NCI-H446 treated with DMSO at 0.1 percent for 48 hours (cell line): Measurements from ENCODE around the gene SYPL1.
"Not testable (repeated sequence)": the region's sequence is repeated elsewhere in the genome, so short reads cannot be mapped to it uniquely, and the experiment has no call there.

Experiments used
- DNase-seq: peaks from one replicate; lab custom pipeline; 2025; lab: John Stamatoyannopoulos, UW

The SYPL1 gene

DNA sequence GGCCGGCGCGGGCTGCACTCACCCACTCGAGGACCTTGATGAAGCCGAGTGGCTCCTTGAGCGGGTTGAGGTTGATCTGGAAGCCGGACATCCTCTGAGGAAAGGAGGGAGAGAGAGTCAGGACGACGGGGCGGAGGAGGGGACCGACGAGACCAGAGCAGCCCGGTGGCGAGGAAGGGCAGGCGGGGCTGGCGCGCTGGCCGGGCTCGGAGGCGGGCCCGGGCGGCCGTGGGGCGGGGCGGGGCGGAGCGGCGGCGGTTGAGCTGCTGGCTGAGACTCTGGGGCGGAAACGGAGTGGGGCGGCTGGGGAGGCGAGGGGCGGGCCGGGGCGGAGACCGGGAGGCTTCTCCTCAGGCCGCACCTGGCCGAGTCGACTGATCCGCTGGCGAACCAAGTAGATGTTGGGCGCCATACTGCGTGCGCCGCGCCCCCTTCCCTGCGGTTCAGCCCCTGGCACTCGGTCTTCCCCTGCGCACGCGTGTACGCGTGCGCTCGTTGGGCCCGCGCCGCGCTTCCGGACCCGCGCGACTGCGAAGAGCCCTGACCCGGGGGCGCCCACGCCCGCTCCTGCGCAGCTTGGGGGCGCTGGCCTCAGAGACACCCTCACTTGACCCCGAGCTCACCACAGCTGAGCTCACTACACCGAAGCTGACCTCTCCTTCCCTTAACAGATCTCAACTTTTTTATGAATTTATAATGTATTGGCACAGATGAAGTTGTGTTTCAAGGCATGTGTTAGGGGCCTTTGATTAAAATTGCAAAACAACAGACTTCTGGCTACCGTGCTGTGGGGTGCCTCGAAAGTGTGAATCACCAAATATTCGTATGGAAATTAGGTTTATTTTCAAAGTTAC is at the start of gene SYPL1:
TSS of gene SYPL1 (minus strand) at position 195 of the 854 bp plus-strand sequence. CDS start at position 91, 104 bp downstream.
- DNase-seq = peak; percentile 74

GRCh38 chr7:106155027-106155426 is 42.9 kb upstream of the SYPL1 start:
- DNase-seq = no peak

DNA sequence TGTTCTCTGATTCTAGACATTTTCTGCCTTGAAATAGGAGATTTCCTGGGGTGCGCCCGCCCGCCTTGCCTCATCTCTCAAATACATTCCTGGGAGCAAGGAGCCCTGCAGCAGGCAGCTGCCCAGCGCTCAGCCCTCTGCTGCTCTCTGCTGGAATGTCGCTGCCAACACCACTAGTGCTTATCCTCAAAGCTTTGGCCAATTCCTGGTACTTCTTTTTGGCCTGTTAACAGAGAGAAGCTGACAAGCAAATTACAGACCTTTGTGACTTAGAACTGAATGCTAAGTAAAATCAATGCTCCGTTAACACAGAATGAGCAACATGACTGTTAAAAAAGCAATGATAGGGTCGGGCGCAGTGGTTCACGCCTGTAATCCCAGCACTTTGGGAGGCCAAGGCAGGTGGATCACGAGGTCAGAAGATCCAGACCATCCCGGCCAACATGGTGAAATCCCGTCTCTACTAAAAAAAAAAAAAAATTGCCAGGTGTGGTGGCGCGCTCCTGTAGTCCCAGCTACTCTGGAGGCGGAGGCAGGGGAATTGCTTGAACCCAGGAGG is 41.9 kb upstream of the SYPL1 start:
- peak; percentile 61 for DNase-seq

GRCh38 chr7:106152313-106152665 is 40.2 kb upstream of the SYPL1 start:
- no peak for DNase-seq

GRCh38 chr7:106151459-106152312 is 39.6 kb upstream of the SYPL1 start:
- DNase-seq = no peak

DNA sequence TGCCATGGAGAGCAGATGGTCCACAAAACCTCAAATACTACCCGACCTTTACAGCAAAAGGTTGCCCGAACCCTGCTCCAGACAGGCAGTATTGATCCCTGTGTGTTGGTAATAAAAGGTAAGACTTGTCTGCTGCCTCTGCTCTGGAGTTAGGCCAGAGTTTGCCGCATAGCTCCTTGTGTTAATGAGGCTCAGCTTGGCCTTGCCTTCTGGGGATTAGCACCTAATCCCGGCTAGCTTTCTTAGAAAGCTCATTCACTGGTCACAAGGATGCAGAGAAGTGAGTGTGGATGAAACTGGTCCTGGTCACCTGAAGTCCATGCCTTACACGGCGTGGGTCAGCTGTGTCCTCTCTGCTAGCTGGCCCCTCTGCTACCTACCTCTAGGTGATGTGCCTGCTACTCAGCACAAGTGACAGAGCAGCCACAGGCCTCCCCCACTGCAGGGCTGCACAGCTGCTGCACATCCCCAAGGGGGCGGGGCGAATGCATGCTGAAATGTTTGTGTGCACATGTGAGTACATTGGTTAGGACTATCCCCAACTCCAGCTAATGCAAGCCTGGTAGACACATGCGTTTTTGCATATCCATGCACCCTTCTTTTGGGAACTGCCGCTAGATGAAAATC is 31.7 kb upstream of the SYPL1 start:
- no peak for DNase-seq

GRCh38 chr7:106142136-106142535 is 30.0 kb upstream of the SYPL1 start:
- no peak for DNase-seq

DNA sequence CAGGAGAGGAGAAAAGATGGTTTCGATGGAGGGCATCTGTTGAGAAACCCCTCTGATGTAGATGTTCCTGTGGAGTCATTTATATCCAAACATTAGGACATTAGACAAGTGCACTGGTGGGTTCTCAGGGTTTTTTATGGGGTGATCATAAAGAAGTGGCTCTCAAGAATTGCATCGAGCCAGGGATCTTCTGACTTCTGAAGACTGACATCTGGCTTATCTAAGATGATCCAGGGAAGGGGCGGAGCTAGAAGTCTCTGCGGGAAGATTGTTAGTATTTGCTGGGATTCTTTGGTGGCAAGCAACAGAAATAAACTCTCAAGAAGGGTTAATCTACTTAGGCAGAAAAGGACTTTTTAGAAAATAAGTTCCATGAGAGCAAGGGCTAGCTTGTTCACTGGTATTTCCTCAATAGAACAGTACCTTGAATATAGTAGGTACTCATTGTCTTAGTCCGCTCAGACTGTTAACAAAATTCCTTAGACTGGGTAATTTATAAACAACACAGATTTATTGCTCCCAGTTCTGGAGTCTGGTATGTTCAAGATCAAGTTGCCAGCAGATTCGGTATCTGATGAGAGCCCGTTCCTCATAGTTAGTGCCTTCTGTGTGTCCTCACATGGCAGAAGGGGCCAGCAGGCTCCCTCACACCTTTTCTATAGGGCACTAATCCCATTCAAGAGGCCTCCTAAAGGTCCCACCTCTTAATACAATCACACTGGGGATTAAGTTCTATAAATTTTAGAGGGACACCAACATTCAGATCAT is 28.5 kb upstream of the SYPL1 start:
- no peak for DNase-seq

DNA sequence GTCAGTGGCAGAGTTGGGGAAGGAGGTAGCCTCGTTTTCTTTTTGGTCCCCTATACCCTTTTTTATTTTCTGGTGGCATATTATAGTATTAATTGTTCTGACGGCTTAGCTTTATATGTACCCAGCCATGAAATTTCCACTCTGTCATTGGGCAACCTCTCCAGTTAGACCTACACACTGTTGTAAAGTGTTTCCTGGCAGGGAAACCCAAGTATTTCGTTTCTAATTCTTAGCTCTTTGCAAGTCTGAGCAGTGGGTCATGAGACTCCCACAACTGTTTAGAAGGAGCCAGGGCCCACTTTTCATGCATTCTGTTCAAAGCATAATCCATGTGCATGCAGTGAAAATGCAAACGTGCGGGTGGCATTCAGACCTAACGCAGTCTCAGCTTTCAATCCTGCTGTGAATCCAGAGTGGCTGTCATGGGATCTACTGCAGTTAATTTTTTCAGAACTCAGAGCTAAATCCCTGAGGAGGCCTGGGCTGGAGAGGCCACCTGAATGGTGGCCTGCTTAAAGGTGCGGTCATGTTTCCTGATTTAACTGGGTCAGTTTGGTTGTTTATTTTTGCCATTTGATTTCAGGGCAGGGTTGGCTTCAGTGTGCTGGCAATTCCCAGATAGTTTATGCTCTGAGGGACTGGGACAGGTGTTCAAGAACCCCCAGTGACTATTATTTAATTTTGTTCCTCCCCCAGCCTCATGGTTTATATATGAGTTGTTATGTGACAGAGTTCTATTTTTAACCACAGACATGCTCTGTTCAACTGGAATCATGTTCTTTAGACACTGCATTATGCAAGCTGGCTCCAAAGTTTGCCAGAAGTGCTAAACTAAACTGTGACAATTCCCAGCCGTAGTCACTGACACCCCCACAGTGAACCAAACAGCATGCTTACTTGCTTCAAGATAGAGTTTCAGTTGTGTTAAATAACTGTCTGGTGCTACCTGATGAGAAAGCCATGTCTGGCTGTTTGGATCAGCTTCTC is 27.4 kb upstream of the SYPL1 start:
- no peak for DNase-seq

GRCh38 chr7:106138776-106139175 is 26.7 kb upstream of the SYPL1 start:
- no peak for DNase-seq

DNA sequence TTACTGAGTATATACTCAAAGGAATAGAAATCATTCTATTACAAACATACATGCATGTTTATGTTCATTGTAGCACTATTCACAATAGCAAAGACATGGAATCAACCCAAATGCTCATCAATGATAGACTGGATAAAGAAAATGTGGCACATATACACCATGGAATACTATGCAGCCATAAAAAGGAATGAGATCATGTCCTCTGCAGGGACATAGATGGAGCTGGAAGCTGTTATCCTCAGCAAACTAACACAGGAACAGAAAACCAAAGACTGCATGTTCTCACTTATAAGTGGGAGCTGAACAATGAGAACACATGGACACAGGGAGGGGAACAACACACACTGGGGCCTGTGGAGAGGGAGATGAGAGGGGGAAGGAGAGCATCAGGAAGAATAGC is 26.1 kb upstream of the SYPL1 start:
- not testable (repeated sequence) for DNase-seq

- DNase-seq = no peak
Measured at GRCh38 chr7:106134241-106134640, 22.1 kb upstream of the SYPL1 start.

DNA sequence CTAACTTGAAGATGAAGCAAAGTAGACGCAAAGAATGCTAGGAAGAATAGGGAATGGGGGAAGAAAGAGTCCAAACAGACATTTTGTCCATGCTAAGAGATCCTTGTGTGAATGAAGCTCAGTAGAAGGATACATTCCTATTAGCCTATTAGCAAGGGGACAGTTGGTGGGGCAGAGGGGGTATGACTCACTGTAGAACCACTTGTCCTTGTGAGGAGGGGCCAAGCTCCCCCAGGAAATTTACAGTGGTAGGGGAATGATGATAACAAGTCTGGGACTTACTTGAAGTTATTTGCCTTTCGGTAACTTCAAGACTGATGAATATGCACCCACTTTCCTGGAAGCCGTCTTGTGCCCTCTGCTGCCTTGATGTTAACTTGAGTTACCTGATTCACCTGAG is 17.2 kb upstream of the SYPL1 start:
- DNase-seq = no peak

DNA sequence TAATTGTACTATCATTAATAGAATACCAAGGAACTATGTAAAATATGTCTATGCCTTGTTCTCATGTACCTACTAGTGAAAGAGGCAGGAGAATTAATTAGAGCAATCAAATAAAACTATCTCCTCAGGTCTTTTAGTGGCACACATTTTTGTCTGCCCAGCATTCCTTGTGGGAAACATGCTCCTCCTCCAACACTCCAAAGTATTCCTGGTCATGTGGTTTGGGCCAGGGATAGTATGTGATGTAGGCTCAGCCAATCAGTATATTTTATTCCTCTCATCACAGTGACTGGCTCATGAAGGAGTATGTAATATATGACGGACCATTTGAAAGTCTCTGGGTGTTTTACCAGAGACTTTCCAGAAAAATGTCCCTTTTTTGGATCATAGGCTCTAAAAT is 16.7 kb upstream of the SYPL1 start:
- DNase-seq = no peak

- DNase-seq = no peak
Measured at GRCh38 chr7:106127984-106128780, 16.1 kb upstream of the SYPL1 start.

DNA sequence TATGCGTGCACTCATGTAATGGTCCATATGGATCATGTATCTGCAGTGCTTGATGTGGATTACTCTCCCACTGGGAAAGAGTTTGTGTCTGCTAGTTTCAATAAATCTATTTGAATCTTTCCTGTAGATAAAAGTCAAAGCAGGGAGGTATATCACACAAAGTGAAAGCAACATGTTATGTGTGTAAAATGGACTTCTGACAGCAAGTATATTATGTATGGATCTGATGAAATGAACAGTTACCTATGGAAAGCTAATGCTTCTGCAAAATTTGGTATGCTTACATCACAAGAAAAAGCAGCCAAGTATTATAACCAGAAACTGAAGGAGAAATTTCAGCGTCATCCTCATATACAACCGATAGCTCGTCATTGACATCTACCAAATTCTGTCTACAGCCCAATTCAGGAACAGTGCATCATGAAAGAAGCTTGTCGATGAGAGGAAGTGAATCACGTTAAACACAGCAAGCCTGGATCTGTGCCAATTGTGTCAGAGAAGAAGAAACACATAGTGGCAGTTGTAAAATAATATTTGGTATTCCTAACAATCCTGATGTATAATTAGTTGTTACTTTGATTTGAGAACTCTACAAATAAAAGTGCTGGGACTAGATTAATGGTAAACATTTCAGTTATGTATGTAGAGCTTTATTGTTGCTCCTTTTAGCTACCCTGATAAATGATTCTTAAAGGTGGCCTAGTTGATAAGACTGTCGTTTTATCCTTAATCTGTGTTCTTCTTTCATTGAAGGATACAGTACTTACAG is 14.2 kb upstream of the SYPL1 start:
- no peak for DNase-seq

DNA sequence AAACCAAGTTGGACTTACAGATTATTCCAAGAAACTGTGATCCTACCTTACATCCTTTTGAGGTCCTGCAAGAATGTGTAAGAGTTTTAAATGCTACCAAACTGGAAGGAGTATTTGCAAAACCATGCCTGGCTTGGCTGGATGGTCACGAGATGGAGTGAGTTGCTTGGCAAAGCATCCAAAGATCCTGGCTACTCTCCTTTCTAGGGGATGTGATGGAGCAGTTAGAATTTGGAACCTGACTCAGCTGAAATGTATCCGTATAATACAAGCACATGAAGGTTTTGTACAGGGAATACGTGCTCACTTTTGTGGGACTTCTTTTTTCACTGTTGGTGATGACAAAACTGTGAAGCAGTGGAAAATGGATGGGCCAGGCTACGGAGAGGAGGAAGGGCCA is 13.3 kb upstream of the SYPL1 start:
- no peak for DNase-seq

DNA sequence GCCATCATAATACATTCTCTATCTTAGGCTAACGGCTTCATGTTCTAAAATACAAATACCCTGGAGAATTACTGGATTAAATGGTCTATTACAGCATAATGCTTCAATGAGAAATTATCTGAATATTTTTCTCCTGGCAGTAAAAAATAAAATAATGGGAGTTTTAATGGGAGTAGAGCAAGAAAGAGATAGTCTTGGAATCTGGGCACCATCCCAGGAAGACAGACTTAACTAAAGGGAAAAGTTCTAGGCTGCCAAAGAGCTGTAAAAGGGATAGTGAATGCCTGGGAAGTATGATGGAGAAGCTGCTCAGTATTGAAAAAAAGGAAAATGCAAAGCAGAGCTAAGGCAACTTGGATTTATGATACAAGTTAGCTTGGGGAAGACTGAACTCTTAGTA is 12.1 kb upstream of the SYPL1 start:
- DNase-seq = no peak

DNA sequence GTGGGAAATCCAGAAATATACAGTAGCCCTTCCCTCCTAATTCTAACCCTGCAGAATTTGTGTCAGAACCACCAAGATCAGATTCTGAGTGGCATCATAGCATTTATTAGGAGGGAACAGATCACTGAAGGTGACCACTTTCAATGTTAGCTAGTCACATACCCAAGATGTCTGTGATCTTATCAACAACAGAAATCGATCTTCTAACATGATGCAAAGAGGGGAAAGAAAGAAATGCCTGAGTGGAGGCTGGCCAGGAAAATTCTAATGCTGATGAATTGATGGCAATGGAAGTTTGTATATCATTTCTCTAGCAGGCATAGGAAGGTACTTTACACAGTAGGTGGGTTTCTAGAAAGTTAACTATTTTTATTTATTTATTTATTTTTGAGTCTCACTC is 10.6 kb upstream of the SYPL1 start:
- DNase-seq = no peak
